Stomach (tissue), 9 donors: ENCODE data around the gene ZDHHC16. TPM values are rescaled to one million over a fixed set of nuclear protein-coding genes. Genes with fewer than 3 reads are reported as not detected.
"Not testable (repeated sequence)": the region's sequence is repeated elsewhere in the genome, so short reads cannot be mapped to it uniquely, and the experiment has no call there.

Source experiments
- DNase-seq, 2 donors: peaks; one replicate each; pipeline versions ENCODE4 v3.0.0 to v3.0.0-alpha.2; 2013 to 2019
- H3K27ac ChIP-seq, 5 donors: fragments of 200-600 bp in 4 of 5; sonication (generic) in 4 of 5; one replicate each; pipeline ENCODE4 v1.5.1; 2013 to 2019; ENCODE audit warnings: mild to moderate bottlenecking in 1 of 5, moderate library complexity in 1 of 5
- H3K27me3 ChIP-seq, 3 donors: fragments of 200-600 bp; sonication (generic); one replicate each; pipeline ENCODE4 v1.5.1; 2017 to 2019; ENCODE audit warnings: mixed run types in 1 of 3
- H3K36me3 ChIP-seq, 4 donors: fragments of 200-600 bp; sonication (generic); 1 replicate in 3 of 4; 2 replicates in 1 of 4; pipeline ENCODE4 v1.5.1; 2016 to 2019
- H3K4me1 ChIP-seq, 4 donors: fragments of 200-600 bp; sonication (generic); one replicate each; pipeline ENCODE4 v1.5.1; 2016 to 2019
- H3K4me3 ChIP-seq, 4 donors: fragments of 200-600 bp; sonication (generic) in 3 of 4; one replicate each; pipeline ENCODE4 v1.5.1; 2016 to 2019; ENCODE audit warnings: mild to moderate bottlenecking in 1 of 4
- H3K9me3 ChIP-seq, 4 donors: fragments of 200-600 bp; sonication (generic); one replicate each; pipeline ENCODE4 v1.5.1; 2016 to 2019
- EP300 ChIP-seq: sonication (generic); formaldehyde crosslinking; IDR thresholded peaks from one replicate; pipeline ENCODE4 v1.6.1; 2017; ENCODE audit warnings: antibody characterized with exemption
- POLR2A ChIP-seq, 4 donors: fragments of 450-650 bp; IDR thresholded peaks; one replicate each; pipeline ENCODE4 v1.6.1; 2016; ENCODE audit warnings: antibody characterized with exemption in 4 of 4, control low read depth in 2 of 4, mild to moderate bottlenecking in 1 of 4, moderate library complexity in 1 of 4
- POLR2AphosphoS5 ChIP-seq, 3 donors: sonication (generic); formaldehyde crosslinking; IDR thresholded peaks; one replicate each; pipeline ENCODE4 v1.6.1; 2016; ENCODE audit warnings: antibody characterized with exemption in 3 of 3
- WGBS, 5 donors: extraction: QIAGEN DNeasy Blood & Tissue Kit in 3 of 5; methylation state at CpG; one replicate each; pipeline versions ENCODE4 v1.1.5 to v1.1.7; 2013 to 2018; 5-methylcytosine and 5-hydroxymethylcytosine counted together
- intact Hi-C: fragments of 100-400 bp; cut with DNase I; formaldehyde crosslinking; loops from one replicate; pipeline ENCODE4 v1.15.1; 2023; ENCODE audit warnings: low total_unique reads
- polyA plus RNA-seq, 3 donors: library from polyadenylated mRNA; stranded (reverse); fragments of 200-250 nt; gene quantifications; one replicate each; pipeline ENCODE4 v1.2.3, GENCODE V29; 2013
- total RNA-seq, 5 donors: library from RNA; depleted of rRNA; stranded (reverse); fragments of >200 nt; gene quantifications; one replicate each; pipeline versions ENCODE4 v1.1.0 to v1.2.3, GENCODE V29; 2014 to 2016
- TF ChIP-seq, protein P1 (sequence below), 7 experiments: fragments of 450-650 bp in 4 of 7; fragments of 200-600 bp in 3 of 7; sonication (generic) in 3 of 7; IDR thresholded peaks; one replicate each; pipeline ENCODE4 v1.5.1; 2016 to 2019; ENCODE audit warnings: antibody characterized with exemption in 7 of 7, control low read depth in 2 of 7, mild to moderate bottlenecking in 1 of 7
- donor health status: healthy with polysubstance abuse.
- donor health status: Bipolar disorder and iron deficiency.
- donor health status: healthy.

Gene ZDHHC16
- total and polyA plus RNA-seq, 8 donors: 5.4 to 98.6 (median 33.3) TPM

DNA sequence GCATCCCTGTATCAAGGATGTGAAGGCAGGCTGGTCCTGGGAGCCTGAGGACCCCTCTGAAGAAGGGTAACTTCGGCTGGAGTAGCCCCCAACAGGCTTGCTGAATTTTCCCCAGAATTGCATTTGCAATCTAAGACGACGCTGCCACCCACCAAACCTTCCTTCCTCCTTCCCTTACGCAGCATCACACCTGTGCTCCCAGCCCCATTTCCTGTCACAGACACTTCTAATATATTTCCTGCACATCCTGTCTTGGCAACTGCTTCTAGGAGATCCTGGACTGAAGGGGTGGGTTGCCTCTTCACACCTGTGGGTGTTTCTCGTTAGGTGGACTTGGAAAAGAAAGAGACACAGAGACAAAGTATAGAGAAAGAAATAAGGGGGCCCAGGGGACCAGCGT is 29.4 kb upstream of the ZDHHC16 start:
- no peak overlapping the region for H3K27ac ChIP-seq
- TF ChIP-seq, protein P1, sequence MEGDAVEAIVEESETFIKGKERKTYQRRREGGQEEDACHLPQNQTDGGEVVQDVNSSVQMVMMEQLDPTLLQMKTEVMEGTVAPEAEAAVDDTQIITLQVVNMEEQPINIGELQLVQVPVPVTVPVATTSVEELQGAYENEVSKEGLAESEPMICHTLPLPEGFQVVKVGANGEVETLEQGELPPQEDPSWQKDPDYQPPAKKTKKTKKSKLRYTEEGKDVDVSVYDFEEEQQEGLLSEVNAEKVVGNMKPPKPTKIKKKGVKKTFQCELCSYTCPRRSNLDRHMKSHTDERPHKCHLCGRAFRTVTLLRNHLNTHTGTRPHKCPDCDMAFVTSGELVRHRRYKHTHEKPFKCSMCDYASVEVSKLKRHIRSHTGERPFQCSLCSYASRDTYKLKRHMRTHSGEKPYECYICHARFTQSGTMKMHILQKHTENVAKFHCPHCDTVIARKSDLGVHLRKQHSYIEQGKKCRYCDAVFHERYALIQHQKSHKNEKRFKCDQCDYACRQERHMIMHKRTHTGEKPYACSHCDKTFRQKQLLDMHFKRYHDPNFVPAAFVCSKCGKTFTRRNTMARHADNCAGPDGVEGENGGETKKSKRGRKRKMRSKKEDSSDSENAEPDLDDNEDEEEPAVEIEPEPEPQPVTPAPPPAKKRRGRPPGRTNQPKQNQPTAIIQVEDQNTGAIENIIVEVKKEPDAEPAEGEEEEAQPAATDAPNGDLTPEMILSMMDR (IDR thresholded peaks at IDR 0.05): no peak
- TF ChIP-seq POLR2AphosphoS5 (IDR thresholded peaks at IDR 0.05): no peak
- H3K4me3 ChIP-seq: no peak overlapping the region
- H3K9me3 ChIP-seq: no peaks in the 10 kb centered on the region
- H3K27me3 ChIP-seq: no peaks in the 10 kb centered on the region
- no peak for DNase-seq
- H3K36me3 ChIP-seq: no peaks in the 10 kb centered on the region
- peaks cover 0 to 18% (median 7%) of the 10 kb centered on the region in 4 donors for H3K4me1 ChIP-seq
- intact Hi-C loops: no loop called here
- WGBS, 5 donors: 57 to 78% (median 74%) methylated on average over 6 of the region's 6 CpGs

DNA sequence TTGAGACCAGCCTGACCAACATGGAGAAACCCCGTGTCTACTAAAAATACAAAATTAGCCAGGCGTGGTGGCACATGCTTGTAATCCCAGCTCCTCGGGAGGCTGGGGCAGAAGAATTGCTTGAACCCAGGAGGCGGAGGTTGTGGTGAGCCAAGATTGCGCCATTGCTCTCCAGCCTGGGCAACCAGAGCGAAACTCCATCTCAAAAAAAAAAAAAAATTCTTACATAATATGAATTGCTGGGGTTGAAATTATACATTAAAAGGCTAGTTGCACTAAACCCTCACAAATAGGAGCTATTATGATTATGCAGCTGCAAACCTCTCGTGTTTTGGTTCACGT is 22.2 kb upstream of the ZDHHC16 start:
- peaks cover 20 to 41% (median 30%) of the 10 kb centered on the region in 4 donors for H3K4me1 ChIP-seq
- H3K27me3 ChIP-seq, H3K9me3 ChIP-seq, H3K4me3 ChIP-seq, intact Hi-C loops, DNase-seq, H3K36me3 ChIP-seq: not testable (repeated sequence)
- peak overlapping the region in 2 of 5 donors; percentile 54 to 65 for H3K27ac ChIP-seq
- WGBS, 5 donors: 83 to 89% (median 86%) methylated on average over 8 of the region's 8 CpGs

DNA sequence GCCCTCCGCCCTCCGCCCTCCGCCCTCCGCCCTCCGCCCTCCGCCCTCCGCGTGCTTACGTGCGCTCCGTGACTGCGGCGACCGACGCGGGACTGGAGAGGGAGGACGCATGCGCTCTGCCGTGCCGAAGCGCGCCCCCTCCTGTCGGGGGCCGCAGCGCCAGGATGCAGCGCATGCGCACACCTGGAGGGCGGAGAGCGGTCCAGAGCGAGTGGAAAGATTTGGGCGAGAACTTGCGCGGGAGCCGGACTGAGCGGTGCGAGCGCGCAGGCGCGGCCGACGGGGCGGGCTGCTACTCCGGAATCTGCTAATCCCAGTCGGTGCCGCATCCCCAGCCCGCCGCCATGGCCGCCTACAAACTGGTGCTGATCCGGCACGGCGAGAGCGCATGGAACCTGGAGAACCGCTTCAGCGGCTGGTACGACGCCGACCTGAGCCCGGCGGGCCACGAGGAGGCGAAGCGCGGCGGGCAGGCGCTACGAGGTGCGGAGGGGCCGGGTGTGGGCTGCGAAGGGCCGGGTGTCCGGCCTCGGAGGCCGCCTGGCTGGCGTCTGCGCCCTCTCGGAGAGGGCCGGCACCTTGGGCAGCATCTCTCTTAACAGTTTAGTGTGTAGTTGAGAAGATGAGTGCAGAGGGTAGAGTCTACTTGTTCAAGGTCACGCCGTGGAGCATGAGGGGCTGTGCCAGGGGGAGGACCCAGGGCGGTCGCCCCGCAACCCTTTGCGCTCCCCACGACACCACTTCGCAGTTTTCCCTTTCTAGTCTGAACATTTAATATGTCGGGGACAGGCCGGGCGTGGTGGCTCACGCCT is 19.8 kb upstream of the ZDHHC16 start, which contains the start of gene PGAM1:
Gene PGAM1 (plus strand): TSS at position 228 of the 812 bp plus-strand sequence. CDS start 117 bp downstream, at position 345.
- peak; percentile 95 to 99 for DNase-seq
- peaks cover 21 to 49% (median 34%) of the 10 kb centered on the region in 4 donors for H3K4me1 ChIP-seq
- 0 to 3% (median 0%) methylated on average over 35 to 86 of the region's 90 CpGs for WGBS, 5 donors
- H3K27ac ChIP-seq: peak within 1 kb of the TSS; percentile 90 to 95 (median 92)
- H3K4me3 ChIP-seq: peak within 1 kb of the TSS; percentile 69 to 88 (median 84)
- H3K27me3 ChIP-seq: no peaks in the 10 kb centered on the region
- peak in 1 of 4 donors; percentile 16 for TF ChIP-seq POLR2A (IDR thresholded peaks at IDR 0.05)
- no peak for TF ChIP-seq EP300
- TF ChIP-seq, protein P1 (IDR thresholded peaks at IDR 0.05): peak in 5 of 7 experiments; percentile 11 to 68 (median 66)
- peak; percentile 86 to 96 (median 93) for TF ChIP-seq POLR2AphosphoS5 (IDR thresholded peaks at IDR 0.05)
- intact Hi-C loops: no loop called here
- H3K9me3 ChIP-seq: no peaks in the 10 kb centered on the region
- H3K36me3 ChIP-seq: peaks cover 7 to 21% (median 20%) of the 10 kb centered on the region in 4 donors

DNA sequence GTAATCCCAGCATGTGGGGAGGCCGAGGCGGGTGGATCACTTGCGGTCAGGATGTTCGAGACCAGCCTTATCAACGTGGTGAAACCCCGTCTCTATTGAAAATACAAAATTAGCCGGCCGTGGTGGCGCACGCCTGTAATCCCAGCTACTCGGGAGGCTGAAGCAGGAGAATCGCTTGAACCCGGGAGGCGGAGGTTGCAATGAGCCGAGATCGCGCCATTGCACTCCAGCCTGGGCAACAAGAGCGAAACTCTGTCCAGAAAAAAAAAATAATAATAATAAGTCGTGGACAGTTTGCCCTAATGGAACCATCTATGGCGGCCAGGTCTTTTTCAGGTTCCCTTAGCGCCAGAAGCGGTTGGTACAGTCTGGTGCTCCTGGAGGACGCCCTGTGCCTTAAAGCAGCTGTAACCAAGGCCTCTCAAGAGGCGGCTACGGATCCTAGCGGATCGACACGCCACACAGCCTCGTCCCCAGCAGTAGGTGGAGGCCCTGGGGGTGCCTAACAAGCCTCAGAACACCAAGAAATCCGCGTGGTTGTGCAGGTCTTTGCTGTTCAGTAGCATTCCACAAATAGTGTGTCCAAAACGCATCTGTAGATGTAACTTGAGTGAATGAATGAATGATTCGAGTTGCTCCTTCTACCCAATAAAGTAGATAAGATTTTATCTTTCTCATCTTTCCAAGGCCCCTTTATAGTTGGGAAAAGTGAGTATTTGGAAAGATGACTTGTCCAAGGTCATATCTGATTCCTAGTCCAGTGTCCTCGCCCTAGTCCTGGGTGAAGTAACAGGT is 19.0 kb upstream of the ZDHHC16 start:
- Histone ChIP-seq H3K36me3 (peaks cover 15 to 29% (median 28%) of the 10 kb centered on the region in 4 donors), H3K27ac (peak overlapping the region; percentile 90 to 95 (median 92)), H3K27me3 (no peaks in the 10 kb centered on the region), H3K4me1 (peaks cover 21 to 49% (median 34%) of the 10 kb centered on the region in 4 donors), H3K9me3 (no peaks in the 10 kb centered on the region), H3K4me3 (peak overlapping the region; percentile 69 to 88 (median 84))
- WGBS, 5 donors: 4 to 11% (median 6%) methylated on average over 32 to 34 of the region's 34 CpGs
- intact Hi-C loops: no loop called here
- peak in 1 of 2 donors; percentile 55 for DNase-seq
- no peak for TF ChIP-seq EP300

DNA sequence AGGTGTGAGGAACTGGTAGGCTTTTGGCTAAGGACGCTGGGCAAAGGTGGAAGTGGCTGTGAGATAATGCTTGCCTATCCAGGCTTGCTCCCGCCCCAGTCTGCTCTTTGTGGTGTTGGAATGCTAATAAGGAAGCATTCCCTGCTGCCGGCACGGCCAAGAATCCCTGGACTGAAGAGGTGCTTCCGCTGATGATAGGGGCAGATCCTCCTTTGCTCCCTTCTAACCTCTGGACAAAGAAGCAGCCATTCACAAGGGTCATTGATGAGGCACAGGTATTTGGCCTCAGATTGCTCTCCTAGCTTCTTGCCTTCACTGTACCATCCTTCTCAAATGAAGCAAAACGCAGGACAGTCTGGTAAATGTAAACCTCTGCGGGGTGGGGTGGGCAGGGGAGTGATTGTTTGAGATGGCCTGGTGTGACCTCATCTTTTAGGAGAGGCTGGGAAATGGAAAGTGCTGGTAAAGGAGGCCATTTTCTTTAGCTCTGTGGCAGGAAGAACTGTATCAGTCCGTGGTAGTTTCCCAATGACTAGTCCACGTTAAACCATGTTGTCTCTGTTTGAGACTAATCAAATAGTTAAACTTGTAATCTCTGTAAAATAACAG is 18.3 kb upstream of the ZDHHC16 start:
- H3K4me1 ChIP-seq: peaks cover 21 to 49% (median 34%) of the 10 kb centered on the region in 4 donors
- peak; percentile 67 to 70 for DNase-seq
- WGBS, 5 donors: 8 to 15% (median 9%) methylated on average over 9 of the region's 9 CpGs
- no peaks in the 10 kb centered on the region for H3K27me3 ChIP-seq
- peak overlapping the region; percentile 69 to 88 (median 84) for H3K4me3 ChIP-seq
- peaks cover 18 to 35% (median 32%) of the 10 kb centered on the region in 4 donors for H3K36me3 ChIP-seq
- intact Hi-C loops: no loop called here
- peak overlapping the region; percentile 15 to 95 (median 92) for H3K27ac ChIP-seq
- TF ChIP-seq, protein P1 (IDR thresholded peaks at IDR 0.05): no peak
- peak in 1 of 3 donors; percentile 36 for TF ChIP-seq POLR2AphosphoS5 (IDR thresholded peaks at IDR 0.05)
- no peaks in the 10 kb centered on the region for H3K9me3 ChIP-seq
